ENCODE results near the gene ATP2A1. TPM values are rescaled to one million over a fixed set of nuclear protein-coding genes. Genes with fewer than 3 reads are reported as not detected.

Gene ATP2A1
- total RNA-seq, 2 donors from 2014 or later = not detected

DNA sequence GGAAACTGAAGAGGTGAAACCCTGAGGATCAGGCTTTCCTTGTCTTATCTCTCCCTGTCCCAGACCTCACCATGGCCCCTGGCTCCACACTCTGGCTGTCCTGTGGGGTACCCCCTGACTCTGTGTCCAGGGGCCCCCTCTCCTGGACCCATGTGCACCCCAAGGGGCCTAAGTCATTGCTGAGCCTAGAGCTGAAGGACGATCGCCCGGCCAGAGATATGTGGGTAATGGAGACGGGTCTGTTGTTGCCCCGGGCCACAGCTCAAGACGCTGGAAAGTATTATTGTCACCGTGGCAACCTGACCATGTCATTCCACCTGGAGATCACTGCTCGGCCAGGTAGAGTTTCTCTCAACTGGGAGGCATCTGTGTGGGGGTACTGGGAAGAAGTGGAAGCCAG lies 54.9 kb downstream of the ATP2A1 start:
- DNase-seq (no peak), ATAC-seq (no peak)
- WGBS, 2 donors = 66% methylated on average over 8 of the region's 8 CpGs; no CpG with 5 or more reads in 1 of the 2 donors
- H3K27me3 ChIP-seq = no peaks in the 10 kb centered on the region
- H3K27ac ChIP-seq = no peak overlapping the region
- no peaks in the 10 kb centered on the region for H3K36me3 ChIP-seq (replicated peaks in 1 of 2; ENCODE audit: insufficient read depth in 1 of 2, low read depth in 2 of 2)
- H3K4me3 ChIP-seq = no peak overlapping the region
- intact Hi-C loops (cut with DNase I) = loop anchor here (10.0 kb wide), 1 partner anchor 58 kb away; the partner anchor contains the start of gene ATP2A1
- peaks cover 12% of the 10 kb centered on the region for H3K4me1 ChIP-seq
- no peaks in the 10 kb centered on the region for H3K9me3 ChIP-seq
- TF ChIP-seq, protein P1, sequence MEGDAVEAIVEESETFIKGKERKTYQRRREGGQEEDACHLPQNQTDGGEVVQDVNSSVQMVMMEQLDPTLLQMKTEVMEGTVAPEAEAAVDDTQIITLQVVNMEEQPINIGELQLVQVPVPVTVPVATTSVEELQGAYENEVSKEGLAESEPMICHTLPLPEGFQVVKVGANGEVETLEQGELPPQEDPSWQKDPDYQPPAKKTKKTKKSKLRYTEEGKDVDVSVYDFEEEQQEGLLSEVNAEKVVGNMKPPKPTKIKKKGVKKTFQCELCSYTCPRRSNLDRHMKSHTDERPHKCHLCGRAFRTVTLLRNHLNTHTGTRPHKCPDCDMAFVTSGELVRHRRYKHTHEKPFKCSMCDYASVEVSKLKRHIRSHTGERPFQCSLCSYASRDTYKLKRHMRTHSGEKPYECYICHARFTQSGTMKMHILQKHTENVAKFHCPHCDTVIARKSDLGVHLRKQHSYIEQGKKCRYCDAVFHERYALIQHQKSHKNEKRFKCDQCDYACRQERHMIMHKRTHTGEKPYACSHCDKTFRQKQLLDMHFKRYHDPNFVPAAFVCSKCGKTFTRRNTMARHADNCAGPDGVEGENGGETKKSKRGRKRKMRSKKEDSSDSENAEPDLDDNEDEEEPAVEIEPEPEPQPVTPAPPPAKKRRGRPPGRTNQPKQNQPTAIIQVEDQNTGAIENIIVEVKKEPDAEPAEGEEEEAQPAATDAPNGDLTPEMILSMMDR (IDR thresholded peaks at IDR 0.05) = no peak
- no peak for TF ChIP-seq POLR2A (IDR thresholded peaks at IDR 0.05)

DNA sequence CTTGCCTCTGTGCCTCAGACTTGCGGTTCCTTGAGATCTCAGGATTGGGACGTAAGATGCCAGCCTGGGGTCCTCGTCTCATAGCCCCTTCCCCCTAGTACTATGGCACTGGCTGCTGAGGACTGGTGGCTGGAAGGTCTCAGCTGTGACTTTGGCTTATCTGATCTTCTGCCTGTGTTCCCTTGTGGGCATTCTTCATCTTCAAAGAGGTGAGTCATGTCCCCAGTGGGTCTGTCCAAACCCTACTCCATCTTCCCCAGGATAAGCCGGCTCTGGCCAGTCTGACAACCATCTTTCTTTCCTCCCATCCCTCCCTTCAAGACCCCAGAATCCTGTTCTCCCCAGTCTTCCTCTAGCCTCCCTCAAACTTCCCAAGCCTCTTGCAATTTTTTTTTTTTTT lies 57.1 kb downstream of the ATP2A1 start:
- no peak for DNase-seq
- H3K27me3 ChIP-seq = no peaks in the 10 kb centered on the region
- no peak overlapping the region for H3K27ac ChIP-seq
- no peak for ATAC-seq
- TF ChIP-seq, protein P1 (IDR thresholded peaks at IDR 0.05) = no peak
- no peak for TF ChIP-seq POLR2A (IDR thresholded peaks at IDR 0.05)
- intact Hi-C loops (cut with DNase I) = loop anchor here (10.0 kb wide), 1 partner anchor 61 kb away; the partner anchor contains the start of gene ATP2A1
- no peaks in the 10 kb centered on the region for H3K9me3 ChIP-seq
- peaks cover 12% of the 10 kb centered on the region for H3K4me1 ChIP-seq
- H3K4me3 ChIP-seq = no peak overlapping the region
- 91% methylated on average over 4 of the region's 4 CpGs for WGBS, 2 donors
- H3K36me3 ChIP-seq (replicated peaks in 1 of 2; ENCODE audit: insufficient read depth in 1 of 2, low read depth in 2 of 2) = no peaks in the 10 kb centered on the region

DNA sequence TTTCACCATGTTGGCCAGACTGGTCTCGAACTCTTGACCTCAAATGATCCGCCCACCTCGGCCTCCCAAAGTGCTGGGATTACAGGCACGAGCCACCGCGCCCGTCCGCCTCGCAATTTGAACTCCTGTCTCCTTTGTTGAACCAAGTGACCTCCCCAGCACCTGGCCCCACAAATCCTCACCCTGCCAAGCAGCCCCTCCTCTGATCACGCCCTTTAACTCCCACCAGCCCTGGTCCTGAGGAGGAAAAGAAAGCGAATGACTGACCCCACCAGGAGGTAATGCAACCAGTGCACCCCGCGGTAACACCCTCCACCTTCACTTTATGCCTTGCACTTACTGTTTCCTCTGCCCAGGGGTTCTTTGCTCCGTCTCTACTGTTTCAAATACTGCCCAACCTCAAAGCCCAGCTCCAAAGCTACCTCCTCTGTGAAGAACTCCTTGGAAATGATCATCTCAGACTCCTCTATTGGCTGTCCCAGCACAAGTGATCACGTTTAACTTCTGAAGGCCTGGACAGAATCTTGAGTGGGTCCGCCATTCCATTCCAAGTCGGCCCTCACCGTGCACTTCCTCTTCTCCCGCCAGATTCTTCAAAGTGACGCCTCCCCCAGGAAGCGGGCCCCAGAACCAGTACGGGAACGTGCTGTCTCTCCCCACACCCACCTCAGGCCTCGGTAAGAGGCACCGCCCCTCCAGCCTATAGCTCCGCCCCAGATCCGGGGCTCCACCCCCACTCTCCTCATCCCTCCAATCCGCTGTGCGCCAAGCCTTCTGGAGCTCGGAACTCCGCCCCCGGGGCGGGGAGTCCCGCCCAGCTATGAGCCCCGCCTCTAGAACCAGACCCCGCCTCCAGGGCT lies 57.9 kb downstream of the ATP2A1 start:
- Histone ChIP-seq H3K4me3 (no peak overlapping the region), H3K27me3 (no peaks in the 10 kb centered on the region), H3K36me3 (replicated peaks in 1 of 2; ENCODE audit: insufficient read depth in 1 of 2, low read depth in 2 of 2) (no peaks in the 10 kb centered on the region), H3K27ac (no peak overlapping the region), H3K4me1 (peaks cover 12% of the 10 kb centered on the region), H3K9me3 (no peaks in the 10 kb centered on the region)
- WGBS, 2 donors = 26 to 37% methylated on average over 31 to 36 of the region's 36 CpGs
- intact Hi-C loops (cut with DNase I) = loop anchor here (10.0 kb wide), 1 partner anchor 61 kb away; the partner anchor contains the start of gene ATP2A1
- DNase-seq (peak; percentile 70 to 90 (median 82)), ATAC-seq (peak; percentile 95)
- TF ChIP-seq, protein P1 (IDR thresholded peaks at IDR 0.05) = no peak
- no peak for TF ChIP-seq POLR2A (IDR thresholded peaks at IDR 0.05)

DNA sequence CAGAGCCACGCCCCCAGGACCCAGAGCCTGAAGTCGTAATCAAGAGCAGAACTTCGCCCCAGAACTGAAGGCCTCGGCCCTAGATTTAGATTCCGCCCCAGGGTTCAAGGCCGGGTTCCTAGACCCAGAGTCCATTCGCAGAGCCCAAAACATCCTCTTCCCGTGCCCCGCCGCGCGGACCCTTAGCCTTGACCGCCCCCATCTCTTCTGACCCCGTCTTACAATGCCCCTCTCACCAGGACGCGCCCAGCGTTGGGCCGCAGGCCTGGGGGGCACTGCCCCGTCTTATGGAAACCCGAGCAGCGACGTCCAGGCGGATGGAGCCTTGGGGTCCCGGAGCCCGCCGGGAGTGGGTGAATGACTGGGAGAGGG lies 58.5 kb downstream of the ATP2A1 start:
- ATAC-seq (no peak), DNase-seq (no peak)
- intact Hi-C loops (cut with DNase I) = loop anchor here (10.0 kb wide), 1 partner anchor 62 kb away; the partner anchor contains the start of gene ATP2A1
- WGBS, 2 donors = 61 to 67% methylated on average over 17 to 26 of the region's 26 CpGs
- Histone ChIP-seq H3K36me3 (replicated peaks in 1 of 2; ENCODE audit: insufficient read depth in 1 of 2, low read depth in 2 of 2) (no peaks in the 10 kb centered on the region), H3K4me3 (no peak overlapping the region), H3K9me3 (no peaks in the 10 kb centered on the region), H3K27me3 (no peaks in the 10 kb centered on the region), H3K27ac (no peak overlapping the region), H3K4me1 (peaks cover 12% of the 10 kb centered on the region)
- TF ChIP-seq, protein P1 (IDR thresholded peaks at IDR 0.05) = no peak
- no peak for TF ChIP-seq POLR2A (IDR thresholded peaks at IDR 0.05)
